Measurements from ENCODE around the gene CD93.

The CD93 gene

DNA sequence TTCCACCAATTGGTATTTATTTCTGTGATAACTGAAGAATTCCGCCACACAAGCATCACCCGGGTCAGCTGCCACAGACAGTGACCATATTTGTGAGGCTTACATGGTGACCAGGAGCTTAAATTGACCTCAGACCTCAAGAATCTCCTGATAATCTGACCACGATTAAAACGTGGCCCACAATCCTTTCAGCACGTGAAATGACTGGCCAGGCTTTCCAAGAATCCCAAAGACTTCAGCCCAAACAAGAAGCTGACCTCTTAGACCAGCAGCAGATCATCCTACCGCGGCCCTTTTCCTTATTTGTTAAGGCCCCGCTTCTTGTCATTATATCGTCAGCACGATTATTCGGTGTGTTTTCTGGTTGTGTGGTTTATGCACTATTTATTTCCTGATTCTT, 45.6 kb upstream of the CD93 start:
- Histone ChIP-seq H3K27ac (no peak overlapping the region), H2AFZ (no peak overlapping the region), H3K4me3 (ENCODE audit: low read depth, low read length) (no peak overlapping the region), H3K79me2 (no peaks in the 10 kb centered on the region), H3K4me2 (ENCODE audit: low read length) (no peak overlapping the region), H3K36me3 (ENCODE audit: control insufficient read depth, insufficient read depth, low read length) (no peaks in the 10 kb centered on the region), H3K9me3 (ENCODE audit: control insufficient read depth, low read length) (no peaks in the 10 kb centered on the region), H3K27me3 (ENCODE audit: control insufficient read depth, insufficient read depth, low read length) (no peaks in the 10 kb centered on the region), H3K4me1 (no peaks in the 10 kb centered on the region), H3K9ac (no peak overlapping the region)
- TF ChIP-seq, protein P1, sequence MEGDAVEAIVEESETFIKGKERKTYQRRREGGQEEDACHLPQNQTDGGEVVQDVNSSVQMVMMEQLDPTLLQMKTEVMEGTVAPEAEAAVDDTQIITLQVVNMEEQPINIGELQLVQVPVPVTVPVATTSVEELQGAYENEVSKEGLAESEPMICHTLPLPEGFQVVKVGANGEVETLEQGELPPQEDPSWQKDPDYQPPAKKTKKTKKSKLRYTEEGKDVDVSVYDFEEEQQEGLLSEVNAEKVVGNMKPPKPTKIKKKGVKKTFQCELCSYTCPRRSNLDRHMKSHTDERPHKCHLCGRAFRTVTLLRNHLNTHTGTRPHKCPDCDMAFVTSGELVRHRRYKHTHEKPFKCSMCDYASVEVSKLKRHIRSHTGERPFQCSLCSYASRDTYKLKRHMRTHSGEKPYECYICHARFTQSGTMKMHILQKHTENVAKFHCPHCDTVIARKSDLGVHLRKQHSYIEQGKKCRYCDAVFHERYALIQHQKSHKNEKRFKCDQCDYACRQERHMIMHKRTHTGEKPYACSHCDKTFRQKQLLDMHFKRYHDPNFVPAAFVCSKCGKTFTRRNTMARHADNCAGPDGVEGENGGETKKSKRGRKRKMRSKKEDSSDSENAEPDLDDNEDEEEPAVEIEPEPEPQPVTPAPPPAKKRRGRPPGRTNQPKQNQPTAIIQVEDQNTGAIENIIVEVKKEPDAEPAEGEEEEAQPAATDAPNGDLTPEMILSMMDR (IDR thresholded peaks at IDR 0.05): no peak

DNA sequence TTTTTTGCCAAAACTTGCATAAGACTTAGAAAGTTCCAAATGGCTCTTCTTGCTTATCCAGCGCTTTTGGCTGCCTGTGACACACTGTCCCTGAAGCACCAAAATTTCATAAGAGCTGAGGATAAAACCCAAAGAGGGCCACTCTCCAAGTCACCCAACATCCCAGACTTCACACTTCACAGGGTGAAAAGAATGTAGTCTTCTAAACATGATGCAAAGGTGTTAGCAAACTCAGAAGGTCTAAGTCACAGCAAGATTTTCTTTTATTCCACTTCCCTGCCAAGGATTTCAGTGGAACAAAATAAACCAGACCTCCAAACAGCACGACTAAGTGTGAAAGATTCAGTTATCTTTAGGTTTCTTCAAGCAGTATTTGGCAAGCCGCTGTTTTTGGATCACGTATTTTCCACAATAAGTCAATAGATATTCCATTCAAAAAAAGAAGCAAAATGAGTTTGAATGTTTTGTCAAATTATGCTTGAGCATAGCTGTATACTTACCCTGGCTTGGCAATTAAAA, 44.6 kb upstream of the CD93 start:
- Histone ChIP-seq H3K9ac (no peak overlapping the region), H3K27me3 (ENCODE audit: control insufficient read depth, insufficient read depth, low read length) (no peaks in the 10 kb centered on the region), H3K4me2 (ENCODE audit: low read length) (no peak overlapping the region), H3K27ac (no peak overlapping the region), H3K36me3 (ENCODE audit: control insufficient read depth, insufficient read depth, low read length) (no peaks in the 10 kb centered on the region), H3K9me3 (ENCODE audit: control insufficient read depth, low read length) (no peaks in the 10 kb centered on the region), H3K79me2 (no peaks in the 10 kb centered on the region), H2AFZ (no peak overlapping the region), H3K4me3 (ENCODE audit: low read depth, low read length) (no peak overlapping the region), H3K4me1 (no peaks in the 10 kb centered on the region)
- TF ChIP-seq, protein P1 (IDR thresholded peaks at IDR 0.05): no peak

DNA sequence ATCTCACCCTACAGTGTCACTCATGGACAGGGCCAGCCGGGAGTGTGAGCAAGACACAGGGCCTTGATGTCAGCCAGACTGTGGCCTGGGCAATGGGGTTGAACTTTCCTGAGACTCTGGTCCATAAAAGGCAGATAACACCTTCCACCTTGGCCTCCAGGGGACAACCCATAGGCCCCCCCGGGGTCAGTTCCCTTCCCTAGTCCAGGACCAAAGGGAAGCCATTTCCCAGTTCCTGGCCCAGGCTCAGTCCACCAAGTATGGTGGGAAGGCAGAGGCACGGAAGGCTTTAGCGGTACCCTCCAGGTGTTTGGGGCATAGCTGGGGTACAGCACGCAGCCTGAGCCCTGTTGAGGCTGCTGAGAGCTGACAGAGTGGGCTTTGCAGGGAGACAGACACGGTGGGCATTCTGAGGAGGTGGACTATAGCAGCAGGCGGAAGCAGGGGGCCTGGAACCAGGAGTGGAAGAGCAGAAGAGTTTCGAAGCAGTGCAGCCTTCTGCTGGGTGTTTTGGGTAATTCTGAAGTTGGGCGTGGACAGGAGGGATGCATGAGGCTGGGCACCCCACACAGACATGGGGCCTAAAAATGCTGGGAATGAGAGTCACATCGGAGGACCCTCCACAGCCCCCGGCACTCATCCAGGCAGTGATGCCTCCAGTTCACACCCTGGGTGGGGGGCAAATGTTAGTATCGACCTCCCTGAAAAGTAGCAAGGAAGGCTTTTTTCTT, 43.9 kb upstream of the CD93 start:
- TF ChIP-seq, protein P1 (IDR thresholded peaks at IDR 0.05): no peak
- Histone ChIP-seq H3K27ac (no peak overlapping the region), H3K4me3 (ENCODE audit: low read depth, low read length) (no peak overlapping the region), H3K27me3 (ENCODE audit: control insufficient read depth, insufficient read depth, low read length) (no peaks in the 10 kb centered on the region), H3K36me3 (ENCODE audit: control insufficient read depth, insufficient read depth, low read length) (no peaks in the 10 kb centered on the region), H3K79me2 (no peaks in the 10 kb centered on the region), H3K9ac (no peak overlapping the region), H2AFZ (no peak overlapping the region), H3K4me2 (ENCODE audit: low read length) (no peak overlapping the region), H3K9me3 (ENCODE audit: control insufficient read depth, low read length) (no peaks in the 10 kb centered on the region), H3K4me1 (no peaks in the 10 kb centered on the region)

DNA sequence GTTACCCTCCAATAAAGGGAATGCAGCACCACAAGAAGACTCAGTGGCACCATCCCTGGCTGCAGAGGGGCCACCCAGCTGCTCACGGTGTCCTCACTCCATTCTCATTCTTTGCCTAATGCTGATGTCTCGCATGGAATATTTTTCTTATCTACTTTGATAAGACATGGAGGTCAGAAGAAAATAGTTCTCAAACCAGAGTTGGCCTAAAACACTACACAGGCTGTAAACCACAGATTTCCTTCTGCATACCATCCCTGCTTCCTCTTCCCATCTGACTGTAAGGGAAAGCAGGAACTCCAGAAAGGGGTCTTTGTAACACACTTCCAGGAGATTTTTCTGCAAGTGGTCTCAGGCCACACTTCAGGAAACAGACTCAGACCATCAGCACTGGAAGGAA, 43.1 kb upstream of the CD93 start:
- no peaks in the 10 kb centered on the region for H3K79me2 ChIP-seq
- H3K9me3 ChIP-seq (ENCODE audit: control insufficient read depth, low read length): no peaks in the 10 kb centered on the region
- H3K27ac ChIP-seq: no peak overlapping the region
- H2AFZ ChIP-seq: no peak overlapping the region
- TF ChIP-seq, protein P1 (IDR thresholded peaks at IDR 0.05): no peak
- H3K4me2 ChIP-seq (ENCODE audit: low read length): no peak overlapping the region
- H3K9ac ChIP-seq: no peak overlapping the region
- no peaks in the 10 kb centered on the region for H3K27me3 ChIP-seq (ENCODE audit: control insufficient read depth, insufficient read depth, low read length)
- H3K36me3 ChIP-seq (ENCODE audit: control insufficient read depth, insufficient read depth, low read length): no peaks in the 10 kb centered on the region
- no peak overlapping the region for H3K4me3 ChIP-seq (ENCODE audit: low read depth, low read length)
- peaks cover 2% of the 10 kb centered on the region for H3K4me1 ChIP-seq
